HG02885 (cell line): ENCODE measurements around the gene TGM2.

Experiments
- ATAC-seq: cut with Tn5 transposase; IDR thresholded peaks from one replicate; pipeline ENCODE4 v1.9.1; 2021; ENCODE audit warnings: mild to moderate bottlenecking; ENCODE audit not compliant: unreplicated experiment, poor library complexity

TGM2 gene

DNA sequence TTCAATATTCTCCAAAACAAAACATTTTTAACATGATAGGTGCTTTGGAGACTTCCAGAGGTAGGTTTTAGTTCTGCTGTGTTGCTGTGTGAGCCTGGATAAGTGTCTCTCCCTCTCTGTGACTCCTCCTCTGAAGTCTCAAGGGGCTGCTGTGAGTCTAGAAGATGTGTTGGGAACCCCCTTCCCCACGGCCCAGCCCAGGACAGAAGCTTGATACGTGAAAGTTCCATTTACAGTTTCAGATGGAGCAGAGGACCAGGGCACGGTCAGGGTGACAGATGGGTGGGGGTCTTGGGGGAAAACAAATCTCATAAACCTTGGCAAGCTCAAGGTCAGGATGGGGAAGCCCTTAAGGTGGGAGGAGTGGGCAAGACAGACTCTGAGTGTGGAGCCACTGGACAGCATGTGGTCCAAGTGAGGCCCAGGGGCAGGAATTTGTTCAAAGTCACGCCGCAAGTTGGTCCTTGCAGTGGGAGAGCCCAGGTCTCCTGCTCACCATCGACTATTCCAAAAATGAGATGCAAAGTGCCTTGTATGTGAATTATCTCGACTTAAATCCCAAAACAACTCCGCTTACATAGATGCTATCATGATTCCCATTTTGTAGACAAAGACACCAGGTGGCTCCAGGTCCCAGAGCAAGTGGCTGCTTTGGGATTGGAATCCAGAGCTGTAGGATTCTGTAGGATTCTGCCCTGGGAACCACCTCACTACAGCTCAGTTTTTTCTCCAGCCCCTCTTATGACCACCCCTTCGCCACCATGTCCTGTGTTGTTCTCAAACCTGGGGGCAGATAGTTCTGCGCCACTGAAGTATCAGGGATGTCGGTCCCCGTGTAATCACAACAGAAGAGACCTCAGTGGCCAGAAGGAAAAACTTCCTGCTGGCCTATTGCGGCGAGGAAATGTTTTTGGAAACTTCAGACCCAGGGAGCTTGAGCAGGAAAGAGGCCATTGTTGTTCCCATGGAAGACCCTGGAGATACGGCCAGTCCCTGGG, 1.9 kb downstream of the TGM2 start:
- no peak for ATAC-seq

DNA sequence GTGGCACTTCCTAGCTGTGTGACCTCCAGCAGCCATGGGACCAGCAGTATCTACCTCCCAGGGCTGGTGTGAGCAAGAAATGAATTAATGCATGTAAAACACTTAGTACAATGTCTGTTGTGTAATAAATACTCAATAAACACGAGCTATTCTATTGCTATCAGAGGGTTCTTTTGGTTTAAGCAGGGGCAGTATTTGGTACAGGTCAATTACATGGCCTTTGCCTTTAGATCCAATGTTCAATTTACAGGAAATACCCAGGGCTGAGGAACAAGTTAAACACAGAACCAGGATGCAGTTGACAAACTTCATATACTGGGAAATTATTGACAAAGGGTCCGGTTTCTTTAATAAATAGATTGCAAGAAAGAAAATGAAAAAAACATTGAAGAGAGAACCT, 2.9 kb downstream of the TGM2 start:
- ATAC-seq: no peak

DNA sequence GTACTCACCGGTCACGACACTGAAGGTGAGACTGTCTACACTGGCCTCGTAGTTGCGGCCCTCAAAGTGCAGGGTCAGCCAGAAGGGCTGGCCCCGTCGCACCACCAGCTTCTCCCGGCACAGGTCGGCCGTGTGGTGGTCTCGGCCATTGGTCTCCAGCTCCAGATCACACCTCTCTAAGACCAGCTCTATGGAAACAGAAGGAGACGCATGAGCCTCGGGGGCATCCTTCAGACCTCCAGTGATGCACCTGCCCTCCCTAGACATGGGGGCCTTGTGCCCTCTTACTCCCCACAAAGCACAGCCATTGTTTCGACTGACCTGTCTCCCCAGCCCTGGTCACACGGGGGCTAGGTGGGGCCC, 3.7 kb downstream of the TGM2 start:
- no peak for ATAC-seq

DNA sequence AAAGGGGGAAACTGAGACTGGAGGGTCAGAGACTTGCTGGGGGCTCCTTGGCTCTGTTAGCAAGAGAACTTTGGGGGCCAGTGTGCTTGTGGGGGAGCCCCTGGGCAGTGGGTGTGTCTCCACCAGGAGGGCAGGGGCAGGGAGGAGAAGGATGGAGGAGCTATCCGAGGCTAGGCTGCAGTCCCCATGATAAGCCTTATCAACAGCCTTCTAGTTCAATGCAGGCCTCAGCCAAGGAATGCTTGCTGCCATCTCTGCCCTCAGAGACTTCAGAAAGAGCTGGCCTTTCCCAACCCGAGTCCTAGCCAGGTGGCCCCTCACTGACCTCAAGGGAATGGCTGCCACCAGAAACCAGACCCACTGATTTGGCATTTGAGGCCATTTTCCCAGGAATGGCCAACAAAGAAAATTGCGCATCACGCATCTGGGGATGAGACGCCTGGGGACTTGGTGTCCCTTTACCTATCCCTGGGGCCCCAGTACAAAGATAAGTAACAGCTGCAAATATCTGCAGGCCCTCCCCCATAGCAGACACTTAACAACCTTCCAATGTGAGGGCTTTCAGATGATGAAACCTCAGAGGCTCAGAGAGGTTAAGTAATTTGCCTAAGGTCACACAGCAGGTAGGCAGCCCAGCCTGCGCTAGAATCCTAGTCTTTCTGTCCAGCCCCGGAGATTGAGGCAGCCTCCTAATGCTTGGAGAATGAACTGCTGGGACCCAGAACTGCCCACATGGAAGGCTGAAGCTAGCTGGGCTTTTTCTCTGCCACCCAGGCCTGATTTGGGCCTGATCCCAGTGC, 4.9 kb downstream of the TGM2 start:
- ATAC-seq: no peak

DNA sequence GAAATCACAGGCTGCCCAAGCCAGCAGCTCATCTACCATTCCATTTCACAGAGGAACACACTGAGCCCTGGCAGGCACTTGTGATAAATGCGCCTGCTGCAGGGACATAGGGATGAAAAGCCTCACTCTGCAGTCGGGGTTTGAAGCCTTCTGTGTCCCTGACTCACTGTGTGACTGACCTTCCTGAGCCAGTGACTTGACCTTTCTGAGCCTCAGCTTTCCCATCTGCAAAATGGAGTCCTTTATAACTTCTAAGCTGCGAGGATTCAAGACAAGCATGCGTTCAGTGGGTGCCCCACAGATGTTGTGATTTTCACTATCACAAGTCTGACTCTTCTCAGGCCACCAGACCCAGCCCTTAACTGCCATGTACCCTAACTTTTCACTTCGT, 5.5 kb downstream of the TGM2 start:
- ATAC-seq: no peak

DNA sequence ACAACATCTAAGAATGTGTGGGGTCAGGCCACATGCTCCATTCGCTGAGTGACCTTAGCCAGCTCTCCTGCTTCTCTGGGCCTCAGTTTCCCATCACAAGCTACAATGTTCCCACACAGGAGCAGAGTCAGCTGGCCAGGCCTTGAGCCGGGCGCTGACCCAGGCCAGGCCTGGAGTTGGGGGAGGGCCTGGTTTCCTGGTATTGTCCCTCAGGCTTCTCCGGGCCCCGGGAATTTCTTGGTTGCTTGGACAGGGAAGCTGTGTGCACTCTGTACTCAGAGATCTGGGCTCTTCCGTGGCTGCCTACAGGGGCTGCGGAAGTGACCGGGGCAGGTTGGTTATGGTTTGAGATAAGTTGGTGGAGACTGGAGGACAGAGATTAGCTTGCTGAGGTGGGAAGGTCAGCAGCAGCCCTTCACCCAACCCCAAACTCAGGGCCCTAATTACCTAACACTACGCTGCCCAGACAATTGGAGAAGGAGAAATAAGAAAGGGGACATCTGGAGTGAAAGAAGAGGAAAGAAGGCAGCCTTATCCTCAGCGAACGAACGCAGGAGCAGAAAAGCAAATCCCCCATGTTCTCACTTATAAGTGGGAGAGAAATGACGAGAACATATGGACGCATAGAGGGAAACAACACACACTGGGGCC, 6.2 kb downstream of the TGM2 start:
- ATAC-seq: no peak

DNA sequence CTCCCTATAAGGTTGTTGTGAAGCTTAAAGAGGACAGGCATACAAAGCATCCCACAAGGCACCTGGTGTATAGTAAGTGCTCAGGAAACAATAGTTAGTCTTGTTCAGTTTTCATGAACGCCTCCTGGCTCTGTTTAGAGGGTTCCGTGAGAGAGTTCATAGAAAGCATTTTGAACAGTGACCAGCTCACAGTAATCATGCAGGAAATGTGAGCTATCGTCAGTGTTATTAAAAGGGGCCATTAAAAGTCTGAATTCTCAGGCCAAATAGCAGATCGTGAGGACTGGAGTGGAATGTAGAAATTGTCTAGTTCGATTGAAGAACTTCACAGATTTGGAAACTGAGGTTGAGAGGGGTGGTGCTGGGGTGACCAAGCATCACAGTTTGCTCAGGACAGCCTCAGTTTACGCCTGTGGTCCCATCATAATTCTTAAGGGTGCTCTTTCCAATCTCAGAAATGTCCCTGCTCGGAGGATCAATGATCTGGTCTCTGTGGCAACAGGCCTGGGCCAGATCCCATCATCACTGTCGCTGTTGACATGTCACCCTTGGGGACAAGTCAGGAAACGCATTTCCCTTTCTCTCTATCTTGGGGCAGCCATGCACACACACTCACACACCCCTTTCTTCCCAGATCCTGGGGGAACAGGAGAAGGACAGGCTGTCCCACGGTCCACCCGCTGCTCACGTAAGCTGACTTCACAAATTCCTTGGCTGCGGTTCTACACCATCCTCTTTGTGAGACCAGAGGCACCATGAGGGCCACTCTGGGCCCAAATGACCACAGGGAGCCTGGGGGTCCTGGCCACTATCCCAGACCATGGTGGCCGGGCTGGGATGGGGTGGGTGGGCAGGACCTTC, 7.2 kb downstream of the TGM2 start:
- no peak for ATAC-seq

DNA sequence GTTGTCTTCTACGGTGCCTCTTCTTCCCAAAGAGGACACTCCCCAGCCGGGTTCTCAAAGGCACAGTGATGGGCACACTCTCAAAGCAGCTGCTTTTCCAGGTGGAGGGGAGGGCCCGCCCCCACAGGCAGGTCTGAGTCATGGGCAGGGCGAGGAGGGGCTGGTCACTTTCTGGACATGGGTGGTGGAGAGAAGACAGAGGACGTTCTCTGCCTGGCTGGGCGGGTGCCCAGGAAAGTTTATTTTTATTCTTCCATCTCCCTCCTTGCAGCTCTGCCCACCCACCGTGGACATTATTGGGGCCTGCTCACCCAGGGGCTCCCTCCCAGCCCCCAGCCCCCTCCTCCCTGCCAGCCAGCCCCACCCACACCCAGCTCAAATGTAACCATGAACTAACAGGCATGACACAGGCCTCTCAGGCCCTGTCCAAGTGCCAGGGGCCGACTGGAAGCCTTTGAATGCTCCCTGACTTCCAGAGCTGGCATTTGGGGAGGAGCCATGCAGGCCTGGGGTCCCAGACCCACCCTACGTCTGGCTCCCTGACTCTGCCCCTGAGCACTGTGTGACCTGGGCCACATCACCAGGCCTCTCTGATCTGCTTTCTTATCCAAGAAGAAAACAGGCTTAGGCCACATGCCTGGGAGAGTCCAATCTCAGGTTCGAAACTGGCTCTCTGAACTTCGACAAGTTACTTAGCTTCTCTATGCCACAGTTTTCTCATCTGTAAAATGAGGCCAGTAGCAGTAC, 8.0 kb downstream of the TGM2 start:
- no peak for ATAC-seq

DNA sequence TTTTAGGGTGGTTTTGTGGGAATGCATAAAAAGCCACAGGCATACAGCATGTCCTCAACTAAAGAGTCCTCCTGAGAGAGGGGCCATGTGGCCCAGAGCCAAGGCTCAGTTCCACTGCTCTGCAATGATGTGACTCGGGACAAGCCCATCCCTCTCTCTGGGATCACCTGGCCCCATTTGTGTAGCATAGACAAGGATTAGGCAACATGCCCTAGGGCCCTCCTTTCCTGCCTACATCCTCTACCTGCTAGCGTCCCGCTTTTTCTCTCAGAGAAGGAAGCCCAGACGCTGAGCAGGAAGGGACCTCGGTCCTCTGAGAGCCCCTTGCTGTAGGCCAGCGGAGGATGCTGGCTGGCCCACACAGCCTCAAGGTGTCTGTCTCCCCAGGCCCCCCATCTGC, 8.8 kb downstream of the TGM2 start:
- ATAC-seq: no peak

DNA sequence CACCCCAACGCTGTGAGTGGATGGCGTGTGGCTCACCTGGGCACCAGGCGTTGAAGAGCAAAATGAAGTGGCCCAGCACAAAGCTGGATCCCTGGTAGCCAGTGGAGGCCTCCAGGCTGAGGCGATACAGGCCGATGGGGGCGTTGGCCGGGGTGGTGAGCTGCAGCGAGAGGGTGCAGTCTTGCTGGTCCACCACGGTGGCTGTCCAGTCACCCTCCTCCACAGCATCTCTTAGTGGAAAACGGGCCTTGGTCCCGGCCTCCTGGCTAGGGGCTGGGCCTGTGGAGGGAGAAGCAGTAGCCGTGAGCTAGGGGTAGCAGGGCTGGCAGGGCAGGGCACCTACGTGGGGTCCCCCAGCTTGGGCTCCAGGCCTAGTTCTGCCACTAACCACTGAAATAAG, 9.3 kb downstream of the TGM2 start:
- ATAC-seq: no peak

DNA sequence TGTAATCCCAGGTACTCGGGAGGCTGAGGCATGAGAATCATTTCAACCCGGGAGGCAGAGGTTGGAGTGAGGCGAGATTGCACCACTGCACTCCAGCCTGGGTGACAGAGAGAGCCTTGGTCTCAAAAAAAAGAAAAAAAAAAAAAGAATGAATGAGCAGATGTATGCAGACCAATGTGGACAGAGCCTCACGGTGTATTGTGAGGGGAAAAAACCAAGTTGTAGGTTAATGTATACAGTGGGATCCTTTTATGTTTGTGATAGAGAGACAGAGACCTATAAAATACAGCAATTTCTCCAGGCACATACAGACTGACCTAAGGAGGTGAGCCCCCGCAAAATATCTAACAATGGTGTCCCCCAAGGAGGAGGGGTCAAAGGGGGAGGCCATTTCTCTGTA, 11.7 kb downstream of the TGM2 start:
- no peak for ATAC-seq

DNA sequence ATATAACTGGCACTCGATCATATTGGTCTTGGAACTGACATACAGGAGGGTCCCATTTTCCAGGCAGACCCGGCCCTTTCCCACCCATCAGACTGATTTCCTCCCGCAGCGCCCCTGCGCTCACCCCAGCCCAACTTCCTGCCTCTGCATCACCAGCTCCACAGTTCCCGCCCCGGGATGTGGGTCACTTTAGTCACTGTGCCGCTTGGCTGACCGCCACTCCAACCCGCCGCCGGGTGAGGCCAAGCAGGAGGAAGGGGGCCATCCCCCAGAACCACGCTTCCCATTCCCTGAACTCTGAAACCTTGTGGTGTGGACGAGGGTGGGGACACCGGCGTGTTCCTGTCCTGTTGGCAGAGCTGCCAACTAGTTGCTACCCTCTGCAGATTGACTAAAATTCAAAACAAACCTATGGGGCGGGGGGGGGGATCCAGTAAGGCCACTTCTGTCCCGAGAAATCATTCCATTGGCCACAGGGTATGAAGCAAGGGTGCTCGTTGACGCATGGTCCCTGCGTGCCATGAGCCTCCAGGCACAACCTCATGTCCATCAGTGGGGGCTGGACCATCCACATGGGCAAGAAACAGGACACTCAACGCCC, 12.3 kb downstream of the TGM2 start:
- ATAC-seq: no peak

DNA sequence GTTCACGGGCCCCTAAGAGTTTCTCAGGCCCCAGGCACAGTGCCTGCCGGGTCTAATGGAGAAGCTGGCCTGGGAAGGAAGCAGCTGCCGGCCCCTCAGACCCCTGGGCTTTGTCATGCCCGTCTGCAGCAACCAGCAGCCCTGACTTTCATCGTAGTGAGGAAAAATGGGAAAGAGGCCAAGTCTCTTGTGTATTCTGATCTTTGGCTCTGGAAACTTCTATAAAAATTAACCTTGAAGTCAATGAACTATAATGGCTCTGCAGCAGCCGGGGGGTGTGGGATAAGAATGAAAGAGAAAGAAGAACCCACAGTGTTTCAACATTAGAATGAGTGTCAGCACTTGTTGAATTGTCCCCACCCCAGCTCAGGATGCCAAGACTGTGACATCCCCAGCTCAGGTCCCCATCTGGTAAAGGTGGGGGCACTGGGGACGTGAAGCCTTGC, 12.9 kb downstream of the TGM2 start:
- no peak for ATAC-seq

DNA sequence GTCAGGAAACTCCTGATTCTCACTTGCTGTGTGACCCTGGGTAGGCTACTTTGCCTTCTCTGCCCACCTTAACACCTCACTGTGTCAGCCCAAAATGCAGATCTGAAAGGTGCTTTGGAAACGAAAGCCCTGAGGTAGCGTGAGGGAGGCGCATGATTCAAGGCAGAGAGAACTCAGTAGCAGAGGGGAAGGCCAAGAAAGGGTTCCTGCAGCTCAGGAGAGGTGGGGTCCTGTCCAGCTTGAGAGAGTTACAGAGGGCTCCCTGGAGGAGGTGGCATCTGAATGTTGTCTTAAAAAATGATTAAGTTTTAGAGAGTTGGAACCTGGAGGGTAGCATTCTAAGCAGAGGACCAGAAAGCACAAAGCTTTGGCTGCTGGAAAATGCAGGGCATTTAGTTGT, 13.6 kb downstream of the TGM2 start:
- ATAC-seq: no peak

DNA sequence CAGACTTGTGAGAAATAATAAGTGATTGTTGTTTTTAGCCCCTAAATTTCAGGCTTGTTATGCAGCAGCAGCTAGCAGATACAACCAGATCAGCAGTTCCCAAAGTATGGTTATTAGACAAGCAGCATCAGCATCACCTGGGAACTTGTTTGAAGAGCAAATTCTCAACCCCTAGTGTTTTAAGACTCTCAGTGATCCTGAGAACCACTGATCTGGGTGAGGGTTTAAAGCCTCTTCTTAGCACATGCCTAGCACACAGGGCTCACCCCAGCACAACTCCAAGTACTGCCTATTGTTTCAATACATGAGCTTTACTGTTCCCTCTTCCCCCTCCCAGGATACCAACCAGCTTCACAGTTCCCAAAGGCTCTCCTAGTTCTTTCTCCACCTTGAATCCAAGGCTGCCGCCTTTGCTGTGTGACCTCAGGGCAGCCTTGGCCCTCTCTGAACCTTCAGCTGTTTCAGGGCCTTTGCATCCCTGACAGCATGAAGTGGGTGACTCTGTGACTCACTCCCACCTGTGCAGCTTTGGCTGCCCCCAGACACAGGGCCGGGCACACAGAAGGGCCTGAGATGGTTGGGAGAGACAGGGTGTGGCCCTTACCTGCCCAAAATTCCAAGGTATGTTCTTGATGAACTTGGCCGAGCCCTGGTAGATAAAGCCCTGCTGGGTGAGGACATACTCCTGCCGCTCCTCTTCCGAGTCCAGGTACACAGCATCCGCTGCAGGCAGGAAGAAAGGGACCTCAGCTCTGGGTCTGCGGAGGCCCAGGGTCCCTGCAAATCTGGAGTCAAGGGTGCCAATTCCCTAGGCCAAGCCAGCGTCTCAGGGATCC, 14.5 kb downstream of the TGM2 start:
- no peak for ATAC-seq

DNA sequence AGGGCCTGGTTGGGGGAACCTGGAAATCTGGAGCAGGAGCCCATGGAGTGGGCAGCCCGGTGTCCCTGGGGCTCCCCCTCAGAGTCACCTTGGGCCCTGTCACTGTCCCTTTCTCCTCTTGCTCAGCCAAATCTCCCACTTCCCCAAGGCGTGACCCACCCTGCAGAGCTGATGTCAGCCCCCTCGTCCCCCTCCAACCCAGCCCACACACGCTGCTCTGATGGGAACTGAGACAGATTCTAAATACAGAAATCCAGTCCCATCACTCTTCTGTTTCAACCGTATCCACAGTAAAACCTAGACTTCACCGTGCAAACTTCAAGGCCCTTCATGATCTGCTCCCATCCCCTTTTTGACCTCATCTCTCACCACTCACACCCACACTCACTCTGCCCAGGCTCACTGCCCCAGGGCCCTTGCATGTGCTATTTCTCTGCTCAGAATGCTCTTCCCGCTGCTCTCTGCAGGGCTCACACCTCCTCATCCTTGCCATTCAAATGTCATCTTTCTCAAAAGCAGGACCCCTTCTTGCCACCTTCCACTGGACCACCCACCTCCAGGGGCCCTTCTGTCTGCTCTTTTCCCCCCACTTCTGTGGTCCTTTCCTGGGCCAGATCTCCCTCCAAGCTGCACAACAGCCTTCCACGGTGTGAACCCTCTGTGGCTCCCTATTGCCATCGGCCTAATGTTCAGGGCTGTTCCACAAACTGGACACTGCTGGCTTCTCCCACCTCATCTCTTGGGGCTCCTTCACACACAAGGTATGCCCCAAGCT, 16.6 kb downstream of the TGM2 start:
- no peak for ATAC-seq

DNA sequence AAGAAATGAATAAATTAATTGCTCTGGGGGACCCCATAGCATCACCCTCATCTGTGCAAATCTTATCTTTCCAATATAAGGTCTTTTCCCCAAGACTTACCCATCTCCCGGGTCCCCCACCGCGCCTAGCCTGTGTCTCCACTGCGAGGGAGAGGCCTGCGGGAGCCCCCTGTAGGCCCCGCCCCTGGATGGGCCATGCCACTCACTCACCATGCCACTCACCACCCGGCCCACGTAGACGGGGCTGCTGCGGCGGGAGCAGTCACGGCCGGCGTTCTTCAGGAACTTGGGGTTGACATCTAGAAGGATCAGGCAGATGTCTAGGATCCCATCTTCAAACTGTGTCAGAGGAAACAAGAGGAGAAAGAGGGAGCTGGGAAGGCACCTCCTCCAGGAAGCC, 17.3 kb downstream of the TGM2 start:
- ATAC-seq: no peak
